Effector CD8-positive, alpha-beta T cell (primary cell): ENCODE results near the gene DGAT2.

Experiments
- DNase-seq: peaks from one replicate; lab custom pipeline; 2025; lab: John Stamatoyannopoulos, UW

DGAT2 gene

GRCh38 chr11:75826461-75827230 lies 58.1 kb downstream of the DGAT2 start:
- no peak for DNase-seq

DNA sequence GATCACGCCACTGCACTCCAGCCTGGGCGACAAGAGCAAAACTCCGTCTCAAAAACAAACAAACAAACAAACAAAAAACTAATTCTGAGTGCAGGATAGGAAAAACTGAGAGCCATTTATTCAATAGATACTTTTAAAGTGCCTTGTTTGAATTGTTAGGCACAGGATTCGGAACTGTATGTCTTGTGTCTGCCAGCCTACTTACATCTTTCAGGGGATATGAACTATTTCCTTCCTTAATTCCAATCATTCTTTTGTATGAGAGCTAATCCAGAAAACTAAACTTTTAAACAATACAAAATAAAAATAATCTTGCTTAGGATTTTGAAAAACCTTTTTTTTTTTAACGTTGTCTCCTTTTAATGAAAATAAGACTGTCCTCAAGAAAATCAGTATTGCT lies 59.0 kb downstream of the DGAT2 start:
- no peak for DNase-seq

DNA sequence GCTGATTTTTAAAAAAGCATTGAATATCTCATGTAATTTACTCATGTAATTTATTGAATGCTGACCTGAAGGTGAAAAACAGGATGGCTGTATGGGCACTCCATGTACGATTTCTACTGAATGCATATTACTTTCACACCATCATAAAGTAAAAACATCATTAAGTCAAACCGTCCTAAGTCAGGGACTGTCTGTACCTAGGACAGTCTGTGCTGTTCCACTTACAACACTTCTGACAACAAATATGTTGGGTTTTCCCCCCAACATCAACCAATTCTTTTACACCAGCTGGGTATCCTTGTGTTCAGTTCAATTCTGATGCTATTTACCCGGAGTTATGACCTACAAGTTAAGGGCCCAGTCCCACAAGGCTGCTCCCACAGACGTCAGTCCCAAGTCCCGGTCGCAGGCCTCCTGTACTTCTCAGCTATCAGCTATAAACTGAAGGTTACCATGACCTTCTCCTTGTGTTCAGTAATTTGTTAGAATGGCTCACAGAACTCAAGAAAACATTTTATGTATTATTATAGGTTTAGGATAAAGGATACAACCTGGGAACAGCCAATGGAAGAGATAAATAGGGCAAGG lies 63.4 kb downstream of the DGAT2 start:
- DNase-seq = no peak

GRCh38 chr11:75834728-75835127 lies 66.2 kb downstream of the DGAT2 start:
- no peak for DNase-seq

GRCh38 chr11:75836417-75836816 lies 67.8 kb downstream of the DGAT2 start:
- no peak for DNase-seq

- DNase-seq = no peak
These were observed 71.3 kb downstream of the DGAT2 start for GRCh38 chr11:75839851-75840250.

DNA sequence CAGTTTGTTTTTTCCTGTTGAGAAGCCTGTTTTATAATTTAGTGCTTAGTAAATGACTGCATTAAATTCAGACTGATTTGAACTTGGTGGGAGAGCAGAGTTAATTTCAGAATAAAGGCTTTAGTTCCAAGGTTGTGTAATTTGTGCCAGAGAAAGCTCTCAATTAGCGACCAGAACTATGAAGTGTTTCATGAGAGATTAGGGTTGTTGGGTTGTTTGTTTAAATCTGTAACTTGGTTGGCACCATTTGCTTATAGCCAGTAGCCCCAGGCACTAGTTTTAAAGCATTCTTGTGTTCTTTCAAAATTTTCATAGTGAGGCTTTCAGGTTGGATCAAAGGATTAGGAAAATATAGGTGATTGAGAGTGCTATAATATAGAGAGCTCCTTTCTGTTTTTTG lies 71.9 kb downstream of the DGAT2 start:
- DNase-seq = no peak

DNA sequence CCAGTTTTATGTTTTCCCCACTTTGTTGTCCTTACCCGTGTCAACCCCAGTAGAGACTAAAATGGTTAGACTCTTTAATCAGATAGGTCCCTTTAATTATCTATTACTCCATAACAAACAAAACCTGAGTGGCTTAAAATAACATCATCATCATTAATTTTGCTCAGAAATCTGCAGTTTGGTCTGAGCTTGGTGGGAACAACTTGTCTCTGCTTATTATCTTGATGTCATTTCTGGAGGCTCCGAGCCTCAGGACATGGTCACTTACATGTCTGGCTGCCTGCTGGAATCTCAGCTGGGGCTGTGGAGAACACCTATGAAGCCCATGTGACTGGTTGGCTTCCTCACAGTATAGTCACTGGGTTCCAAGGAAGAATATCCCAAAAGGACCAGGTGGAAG lies 73.2 kb downstream of the DGAT2 start:
- DNase-seq = no peak

DNA sequence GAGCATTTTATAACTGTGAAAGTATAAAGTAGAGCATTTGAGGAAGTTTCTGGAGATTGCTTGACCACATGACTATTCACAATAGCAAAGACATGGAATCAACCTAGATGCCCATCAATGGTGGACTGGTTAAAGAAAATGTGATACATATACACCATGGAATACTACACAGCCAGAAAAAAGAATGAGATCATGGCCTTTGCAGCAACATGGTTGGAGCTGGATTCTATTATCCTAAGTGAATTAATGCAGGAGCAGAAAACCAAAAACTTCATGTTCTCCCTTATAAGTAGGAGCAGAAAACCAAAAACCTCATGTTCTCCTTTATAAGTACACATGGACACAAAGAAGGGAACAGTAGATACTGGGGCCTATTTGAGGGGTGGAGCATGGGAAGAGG lies 76.7 kb downstream of the DGAT2 start:
- no peak for DNase-seq

DNA sequence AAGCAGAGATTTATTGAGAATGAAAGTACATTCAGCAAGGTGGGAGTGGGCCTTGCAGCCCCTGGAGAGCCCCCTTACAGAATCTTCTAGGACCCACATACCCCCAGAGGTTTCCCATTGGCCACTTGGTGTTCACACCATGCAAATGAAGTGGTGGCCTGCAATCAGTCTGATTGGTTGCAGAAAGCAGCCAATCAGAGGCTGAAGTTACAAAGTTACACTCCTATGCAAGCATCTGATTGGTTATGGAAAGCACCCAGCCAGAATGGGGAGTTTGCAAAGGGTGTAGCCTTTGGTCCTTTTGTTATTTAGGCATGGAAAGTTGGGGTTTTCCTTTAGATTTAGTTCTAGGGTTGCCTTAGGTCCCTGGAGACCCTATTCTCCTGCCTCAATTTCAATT lies 81.3 kb downstream of the DGAT2 start:
- no peak for DNase-seq

GRCh38 chr11:75850787-75851186 lies 82.2 kb downstream of the DGAT2 start:
- no peak for DNase-seq
